Neutrophil (primary cell): Measurements from ENCODE around the gene MED31.

Experiments
- H3K27ac ChIP-seq: fragments of 200-600 bp; sonication (generic); 2 replicates; pipeline ENCODE4 v1.5.1; 2016; ENCODE audit warnings: mild to moderate bottlenecking, moderate library complexity
- H3K27me3 ChIP-seq: fragments of 200-600 bp; sonication (generic); 2 replicates; pipeline ENCODE4 v1.6.0; 2016; ENCODE audit warnings: mild to moderate bottlenecking
- H3K36me3 ChIP-seq: fragments of 200-600 bp; sonication (generic); 2 replicates; pipeline ENCODE4 v1.5.1; 2017
- H3K4me1 ChIP-seq, 2 experiments: fragments of 200-600 bp in 1 of 2; sonication (generic) in 1 of 2; 1 replicate in 1 of 2; 2 replicates in 1 of 2; pipeline versions ENCODE4 v1.5.1 to v1.6.1; 2013 to 2016; ENCODE audit warnings: low read depth in 1 of 2, low read length in 1 of 2, mild to moderate bottlenecking in 1 of 2, moderate library complexity in 1 of 2; ENCODE audit not compliant: control insufficient read depth in 1 of 2, insufficient read depth in 1 of 2
- H3K4me3 ChIP-seq, 2 experiments: fragments of 200-600 bp in 1 of 2; sonication (generic) in 1 of 2; 1 replicate in 1 of 2; 2 replicates in 1 of 2; pipeline ENCODE4 v1.5.1; 2013 to 2016; ENCODE audit warnings: low read depth in 1 of 2, low read length in 1 of 2, mild to moderate bottlenecking in 1 of 2, moderate library complexity in 1 of 2
- H3K9me3 ChIP-seq: fragments of 200-600 bp; sonication (generic); 2 replicates; pipeline ENCODE4 v1.5.1; 2016
- TF ChIP-seq, protein P1 (sequence below): fragments of 200-600 bp; sonication (generic); IDR thresholded peaks from 2 replicates; pipeline ENCODE4 v1.5.1; 2016; ENCODE audit warnings: antibody characterized with exemption

The MED31 gene

GRCh38 chr17:6630390-6630789 is 21.0 kb downstream of the MED31 start:
- peaks cover 52% of the 10 kb centered on the region for H3K36me3 ChIP-seq
- H3K4me3 ChIP-seq: no peak overlapping the region

GRCh38 chr17:6627019-6627418 is 24.4 kb downstream of the MED31 start:
- Histone ChIP-seq H3K27me3 (no peaks in the 10 kb centered on the region), H3K4me3 (no peak overlapping the region), H3K27ac (no peak overlapping the region), H3K36me3 (peaks cover 52% of the 10 kb centered on the region), H3K9me3 (no peaks in the 10 kb centered on the region), H3K4me1 (no peaks in the 10 kb centered on the region)
- TF ChIP-seq, protein P1, sequence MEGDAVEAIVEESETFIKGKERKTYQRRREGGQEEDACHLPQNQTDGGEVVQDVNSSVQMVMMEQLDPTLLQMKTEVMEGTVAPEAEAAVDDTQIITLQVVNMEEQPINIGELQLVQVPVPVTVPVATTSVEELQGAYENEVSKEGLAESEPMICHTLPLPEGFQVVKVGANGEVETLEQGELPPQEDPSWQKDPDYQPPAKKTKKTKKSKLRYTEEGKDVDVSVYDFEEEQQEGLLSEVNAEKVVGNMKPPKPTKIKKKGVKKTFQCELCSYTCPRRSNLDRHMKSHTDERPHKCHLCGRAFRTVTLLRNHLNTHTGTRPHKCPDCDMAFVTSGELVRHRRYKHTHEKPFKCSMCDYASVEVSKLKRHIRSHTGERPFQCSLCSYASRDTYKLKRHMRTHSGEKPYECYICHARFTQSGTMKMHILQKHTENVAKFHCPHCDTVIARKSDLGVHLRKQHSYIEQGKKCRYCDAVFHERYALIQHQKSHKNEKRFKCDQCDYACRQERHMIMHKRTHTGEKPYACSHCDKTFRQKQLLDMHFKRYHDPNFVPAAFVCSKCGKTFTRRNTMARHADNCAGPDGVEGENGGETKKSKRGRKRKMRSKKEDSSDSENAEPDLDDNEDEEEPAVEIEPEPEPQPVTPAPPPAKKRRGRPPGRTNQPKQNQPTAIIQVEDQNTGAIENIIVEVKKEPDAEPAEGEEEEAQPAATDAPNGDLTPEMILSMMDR: no peak

More at GRCh38 chr17:6630390-6630789, 21.0 kb downstream of the MED31 start:
- no peak overlapping the region for H3K27ac ChIP-seq
- H3K27me3 ChIP-seq: no peaks in the 10 kb centered on the region
- TF ChIP-seq, protein P1: no peak
- H3K9me3 ChIP-seq: no peaks in the 10 kb centered on the region
- H3K4me1 ChIP-seq: no peaks in the 10 kb centered on the region

DNA sequence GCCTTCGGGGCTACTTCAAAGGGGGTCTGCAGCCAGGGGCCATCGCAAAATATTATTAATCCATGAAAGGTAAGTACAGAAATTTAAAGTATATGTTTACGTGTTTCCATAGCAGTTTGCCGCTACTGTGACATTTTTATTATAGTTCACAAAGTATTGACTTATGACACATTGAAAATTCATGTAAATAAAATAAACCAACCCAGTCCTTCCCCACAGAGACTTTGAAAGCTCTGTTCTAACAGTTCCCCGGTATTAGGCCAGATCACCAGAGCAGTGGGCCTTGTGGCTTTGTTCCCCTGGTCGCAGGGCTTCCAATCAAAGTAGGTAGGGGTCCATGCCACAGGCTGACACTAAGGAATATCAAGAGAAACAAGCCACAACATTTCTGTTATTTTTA is 24.8 kb downstream of the MED31 start:
- Histone ChIP-seq H3K9me3 (no peaks in the 10 kb centered on the region), H3K4me3 (no peak overlapping the region), H3K27ac (no peak overlapping the region), H3K36me3 (peaks cover 52% of the 10 kb centered on the region), H3K27me3 (no peaks in the 10 kb centered on the region), H3K4me1 (no peaks in the 10 kb centered on the region)
- TF ChIP-seq, protein P1: no peak

GRCh38 chr17:6623941-6624340 is 27.5 kb downstream of the MED31 start:
- no peaks in the 10 kb centered on the region for H3K27me3 ChIP-seq
- H3K36me3 ChIP-seq: peaks cover 56% of the 10 kb centered on the region
- TF ChIP-seq, protein P1: no peak
- no peaks in the 10 kb centered on the region for H3K4me1 ChIP-seq
- no peaks in the 10 kb centered on the region for H3K9me3 ChIP-seq
- no peak overlapping the region for H3K27ac ChIP-seq
- no peak overlapping the region for H3K4me3 ChIP-seq

GRCh38 chr17:6611231-6611630 is 40.2 kb downstream of the MED31 start:
- Histone ChIP-seq H3K4me1 (no peaks in the 10 kb centered on the region), H3K36me3 (peaks cover 48% of the 10 kb centered on the region), H3K4me3 (no peak overlapping the region), H3K27me3 (no peaks in the 10 kb centered on the region), H3K27ac (no peak overlapping the region), H3K9me3 (no peaks in the 10 kb centered on the region)
- TF ChIP-seq, protein P1: no peak

- TF ChIP-seq, protein P1: no peak
- Histone ChIP-seq H3K36me3 (peaks cover 57% of the 10 kb centered on the region), H3K27ac (no peak overlapping the region), H3K27me3 (no peaks in the 10 kb centered on the region), H3K4me3 (no peak overlapping the region), H3K9me3 (no peaks in the 10 kb centered on the region), H3K4me1 (no peaks in the 10 kb centered on the region)
Measured at GRCh38 chr17:6610011-6610410, 41.4 kb downstream of the MED31 start.
